ENCODE data around the gene CD207.

CD207 gene

GRCh38 chr2:70790136-70790828 is 45.3 kb downstream of the CD207 start, which contains the start of gene FIGLA:
Gene FIGLA, minus strand, starts transcription at chr2:70790643. Its CDS starts 5 bp downstream, at chr2:70790638.
- DNase-seq = no peak

- peak; percentile 15 for DNase-seq
These were observed 46.1 kb downstream of the CD207 start for GRCh38 chr2:70789304-70790135.

DNA sequence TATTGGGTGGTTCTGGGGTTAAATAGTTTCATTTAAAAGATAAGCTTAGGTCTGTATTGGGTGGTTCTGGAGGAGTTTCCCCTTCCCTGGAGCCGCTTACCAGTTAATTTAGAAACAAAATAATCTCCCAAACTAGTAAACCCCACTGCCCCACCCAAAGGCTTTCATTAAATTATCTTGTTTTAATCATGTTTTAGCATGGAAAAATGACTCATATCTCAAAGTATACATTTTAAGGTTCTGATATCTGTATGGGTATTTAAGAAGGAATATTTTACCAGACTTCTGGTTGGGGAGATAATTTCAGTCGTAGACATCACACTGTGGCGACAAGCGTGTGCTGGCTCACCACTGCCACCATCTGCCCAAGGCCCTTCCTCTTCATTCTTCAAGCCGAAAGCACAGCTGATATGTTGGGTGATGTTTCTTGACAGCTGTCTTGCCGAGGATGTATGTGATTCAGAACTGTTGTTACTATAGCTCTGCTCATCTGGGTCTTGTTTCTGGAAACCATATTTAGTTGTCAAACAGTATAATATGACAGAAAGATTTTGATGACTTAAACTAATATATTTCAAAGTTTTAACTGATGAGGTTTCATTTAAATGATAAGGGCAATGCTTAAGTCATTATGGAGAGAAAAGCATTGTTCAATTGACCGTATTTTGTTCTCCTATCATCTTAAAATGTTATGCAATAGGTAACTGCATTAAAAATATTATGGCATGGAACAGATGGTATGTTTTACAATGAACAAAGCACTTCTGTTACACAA is 50.3 kb downstream of the CD207 start:
- no peak for DNase-seq

DNA sequence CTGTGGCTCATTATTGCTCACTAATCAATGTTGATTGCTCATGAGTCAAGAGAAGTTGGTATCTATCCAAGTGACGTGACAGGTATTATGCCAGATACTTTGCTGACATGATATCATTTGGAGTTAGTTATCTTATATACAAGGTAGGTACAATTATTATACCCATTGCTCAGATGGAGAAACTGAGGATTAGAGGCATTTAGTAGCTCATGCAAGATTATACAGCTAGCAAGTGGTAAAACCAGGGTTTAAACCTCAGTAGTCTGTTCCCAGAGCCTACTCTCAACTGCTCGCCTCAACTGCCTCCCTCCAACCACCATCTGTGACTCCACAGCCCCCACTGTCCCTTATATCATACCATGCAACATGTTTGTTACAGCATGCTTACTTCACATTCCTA is 51.3 kb downstream of the CD207 start:
- DNase-seq = no peak
